ENCODE measurements around the gene LENG8.
"Not testable (repeated sequence)": the region's sequence is repeated elsewhere in the genome, so short reads cannot be mapped to it uniquely, and the experiment has no call there.

GRCh38 chr19:54497747-54498450 is 48.9 kb downstream of the LENG8 start:
- TF ChIP-seq REST (IDR thresholded peaks at IDR 0.05; ENCODE audit: unreplicated experiment); EZH2phosphoT487 (IDR thresholded peaks at IDR 0.05; ENCODE audit: unreplicated experiment); EZH2 (IDR thresholded peaks at IDR 0.05; ENCODE audit: low read depth, unreplicated experiment); ZNF114 (CRISPR knock-in tag; IDR thresholded peaks at IDR 0.05); CTCF (conservative IDR thresholded peaks at IDR 0.05; ENCODE audit: low read depth in 2 of 2); CREB1 (CRISPR knock-in tag; IDR thresholded peaks at IDR 0.05; ENCODE audit: low read depth); ETS1 (IDR thresholded peaks at IDR 0.05); POLR2AphosphoS5 (IDR thresholded peaks at IDR 0.05; ENCODE audit: low read depth); STAT1 (IDR thresholded peaks at IDR 0.05; ENCODE audit: unreplicated experiment); JUNB (IDR thresholded peaks at IDR 0.05; ENCODE audit: unreplicated experiment); NANOG (IDR thresholded peaks at IDR 0.05; ENCODE audit: borderline replicate concordance); ZNF331 (CRISPR knock-in tag; IDR thresholded peaks at IDR 0.05; ENCODE audit: low read depth); ZNF462 (CRISPR knock-in tag; IDR thresholded peaks at IDR 0.05): not testable (repeated sequence)

Measured in GM23338 (cell line).